ENCODE data around the gene ASXL2. TPM values are rescaled to one million over a fixed set of nuclear protein-coding genes. Genes with fewer than 3 reads are reported as not detected.
"Not testable (repeated sequence)": the region's sequence is repeated elsewhere in the genome, so short reads cannot be mapped to it uniquely, and the experiment has no call there.

Gene ASXL2
- polyA plus RNA-seq, 1 donor from 2014 or later = 2.9 TPM

DNA sequence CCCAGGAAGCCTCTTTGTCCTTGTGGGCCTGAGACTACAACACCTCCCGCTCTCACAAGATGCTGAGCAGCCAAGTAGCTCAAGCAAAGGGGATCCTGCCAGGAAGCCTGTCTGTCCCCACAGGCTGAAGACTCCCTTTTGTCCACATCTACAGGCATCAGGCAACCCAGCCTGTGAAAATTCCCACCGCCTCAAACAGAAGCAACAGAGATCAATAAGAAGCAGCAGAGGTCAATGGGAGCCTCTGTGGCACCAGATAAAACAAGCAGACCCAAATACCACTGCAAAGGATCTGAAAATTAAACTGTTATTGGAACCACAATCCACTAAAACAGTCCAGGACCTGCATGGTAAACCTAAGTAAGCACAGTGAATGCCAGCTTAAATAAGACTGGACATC lies 48.5 kb downstream of the ASXL2 start:
- H3K36me3 ChIP-seq (ENCODE audit: insufficient read depth, low read length) = no peaks in the 10 kb centered on the region
- H3F3A ChIP-seq (ENCODE audit: insufficient read depth, low read length, poor library complexity, severe bottlenecking) = no peaks in the 10 kb centered on the region
- H3K9ac ChIP-seq (ENCODE audit: low read length) = no peak overlapping the region
- no peaks in the 10 kb centered on the region for H3K27me3 ChIP-seq (ENCODE audit: insufficient read depth, low read depth, low read length)
- peaks cover 3% of the 10 kb centered on the region for H3K9me3 ChIP-seq (ENCODE audit: low read length)
- no peak overlapping the region for H3K4me2 ChIP-seq (ENCODE audit: low read length)
- no peaks in the 10 kb centered on the region for H3K9me2 ChIP-seq (ENCODE audit: insufficient read depth, low read length)
- no peak overlapping the region for H3K4me3 ChIP-seq (ENCODE audit: low read length)
- no peak overlapping the region for H2AFZ ChIP-seq (ENCODE audit: low read depth, low read length)
- no peaks in the 10 kb centered on the region for H4K20me1 ChIP-seq (ENCODE audit: insufficient read depth)
- no peaks in the 10 kb centered on the region for H3K79me2 ChIP-seq (replicated peaks; ENCODE audit: insufficient read depth, low read length)
- TF ChIP-seq SMC3 (conservative IDR thresholded peaks at IDR 0.05; ENCODE audit: poor library complexity) = no peak
- TF ChIP-seq EZH2 (IDR thresholded peaks at IDR 0.05; ENCODE audit: borderline replicate concordance, insufficient read depth, low read length, poor library complexity, severe bottlenecking) = no peak
- no peak for TF ChIP-seq EP300 (conservative IDR thresholded peaks at IDR 0.05; ENCODE audit: poor library complexity, severe bottlenecking)
- TF ChIP-seq POLR2AphosphoS5 (IDR thresholded peaks at IDR 0.05) = no peak
- TF ChIP-seq, protein P1, sequence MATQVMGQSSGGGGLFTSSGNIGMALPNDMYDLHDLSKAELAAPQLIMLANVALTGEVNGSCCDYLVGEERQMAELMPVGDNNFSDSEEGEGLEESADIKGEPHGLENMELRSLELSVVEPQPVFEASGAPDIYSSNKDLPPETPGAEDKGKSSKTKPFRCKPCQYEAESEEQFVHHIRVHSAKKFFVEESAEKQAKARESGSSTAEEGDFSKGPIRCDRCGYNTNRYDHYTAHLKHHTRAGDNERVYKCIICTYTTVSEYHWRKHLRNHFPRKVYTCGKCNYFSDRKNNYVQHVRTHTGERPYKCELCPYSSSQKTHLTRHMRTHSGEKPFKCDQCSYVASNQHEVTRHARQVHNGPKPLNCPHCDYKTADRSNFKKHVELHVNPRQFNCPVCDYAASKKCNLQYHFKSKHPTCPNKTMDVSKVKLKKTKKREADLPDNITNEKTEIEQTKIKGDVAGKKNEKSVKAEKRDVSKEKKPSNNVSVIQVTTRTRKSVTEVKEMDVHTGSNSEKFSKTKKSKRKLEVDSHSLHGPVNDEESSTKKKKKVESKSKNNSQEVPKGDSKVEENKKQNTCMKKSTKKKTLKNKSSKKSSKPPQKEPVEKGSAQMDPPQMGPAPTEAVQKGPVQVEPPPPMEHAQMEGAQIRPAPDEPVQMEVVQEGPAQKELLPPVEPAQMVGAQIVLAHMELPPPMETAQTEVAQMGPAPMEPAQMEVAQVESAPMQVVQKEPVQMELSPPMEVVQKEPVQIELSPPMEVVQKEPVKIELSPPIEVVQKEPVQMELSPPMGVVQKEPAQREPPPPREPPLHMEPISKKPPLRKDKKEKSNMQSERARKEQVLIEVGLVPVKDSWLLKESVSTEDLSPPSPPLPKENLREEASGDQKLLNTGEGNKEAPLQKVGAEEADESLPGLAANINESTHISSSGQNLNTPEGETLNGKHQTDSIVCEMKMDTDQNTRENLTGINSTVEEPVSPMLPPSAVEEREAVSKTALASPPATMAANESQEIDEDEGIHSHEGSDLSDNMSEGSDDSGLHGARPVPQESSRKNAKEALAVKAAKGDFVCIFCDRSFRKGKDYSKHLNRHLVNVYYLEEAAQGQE (IDR thresholded peaks at IDR 0.05; ENCODE audit: borderline replicate concordance) = no peak
- no peak overlapping the region for H3K27ac ChIP-seq (ENCODE audit: low read length)

DNA sequence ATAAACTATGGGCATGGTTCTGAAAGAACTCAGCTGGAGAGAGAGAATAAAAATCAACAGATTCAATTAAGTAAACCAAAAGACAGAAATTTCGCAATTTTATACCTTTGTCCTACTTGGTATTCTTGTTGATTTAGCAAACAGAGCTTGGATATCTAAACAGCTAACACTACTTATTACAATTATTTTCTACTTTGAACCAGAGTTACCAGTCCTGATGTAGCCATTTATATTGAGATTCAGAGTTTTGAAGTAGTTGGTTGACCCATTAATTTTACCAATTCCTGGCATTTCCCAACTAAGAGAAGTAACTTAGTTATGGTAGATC lies 48.9 kb downstream of the ASXL2 start:
- no peaks in the 10 kb centered on the region for H3K27me3 ChIP-seq (ENCODE audit: insufficient read depth, low read depth, low read length)
- no peak overlapping the region for H3K9ac ChIP-seq (ENCODE audit: low read length)
- H2AFZ ChIP-seq (ENCODE audit: low read depth, low read length) = no peak overlapping the region
- H3K27ac ChIP-seq (ENCODE audit: low read length) = no peak overlapping the region
- no peak overlapping the region for H3K4me3 ChIP-seq (ENCODE audit: low read length)
- H3F3A ChIP-seq (ENCODE audit: insufficient read depth, low read length, poor library complexity, severe bottlenecking) = no peaks in the 10 kb centered on the region
- no peak overlapping the region for H3K4me2 ChIP-seq (ENCODE audit: low read length)
- H3K9me3 ChIP-seq (ENCODE audit: low read length) = peaks cover 3% of the 10 kb centered on the region
- H4K20me1 ChIP-seq (ENCODE audit: insufficient read depth) = no peaks in the 10 kb centered on the region
- H3K9me2 ChIP-seq (ENCODE audit: insufficient read depth, low read length) = no peaks in the 10 kb centered on the region
- no peaks in the 10 kb centered on the region for H3K79me2 ChIP-seq (replicated peaks; ENCODE audit: insufficient read depth, low read length)
- H3K36me3 ChIP-seq (ENCODE audit: insufficient read depth, low read length) = no peaks in the 10 kb centered on the region
- no peak for TF ChIP-seq EP300 (conservative IDR thresholded peaks at IDR 0.05; ENCODE audit: poor library complexity, severe bottlenecking)
- TF ChIP-seq, protein P1 (IDR thresholded peaks at IDR 0.05; ENCODE audit: borderline replicate concordance) = no peak
- no peak for TF ChIP-seq SMC3 (conservative IDR thresholded peaks at IDR 0.05; ENCODE audit: poor library complexity)
- no peak for TF ChIP-seq RAD21 (conservative IDR thresholded peaks at IDR 0.05)
- no peak for TF ChIP-seq POLR2AphosphoS5 (IDR thresholded peaks at IDR 0.05)
- no peak for TF ChIP-seq MXI1 (conservative IDR thresholded peaks at IDR 0.05; ENCODE audit: poor library complexity, severe bottlenecking)
- TF ChIP-seq EZH2 (IDR thresholded peaks at IDR 0.05; ENCODE audit: borderline replicate concordance, insufficient read depth, low read length, poor library complexity, severe bottlenecking) = no peak
- TF ChIP-seq, protein P2, sequence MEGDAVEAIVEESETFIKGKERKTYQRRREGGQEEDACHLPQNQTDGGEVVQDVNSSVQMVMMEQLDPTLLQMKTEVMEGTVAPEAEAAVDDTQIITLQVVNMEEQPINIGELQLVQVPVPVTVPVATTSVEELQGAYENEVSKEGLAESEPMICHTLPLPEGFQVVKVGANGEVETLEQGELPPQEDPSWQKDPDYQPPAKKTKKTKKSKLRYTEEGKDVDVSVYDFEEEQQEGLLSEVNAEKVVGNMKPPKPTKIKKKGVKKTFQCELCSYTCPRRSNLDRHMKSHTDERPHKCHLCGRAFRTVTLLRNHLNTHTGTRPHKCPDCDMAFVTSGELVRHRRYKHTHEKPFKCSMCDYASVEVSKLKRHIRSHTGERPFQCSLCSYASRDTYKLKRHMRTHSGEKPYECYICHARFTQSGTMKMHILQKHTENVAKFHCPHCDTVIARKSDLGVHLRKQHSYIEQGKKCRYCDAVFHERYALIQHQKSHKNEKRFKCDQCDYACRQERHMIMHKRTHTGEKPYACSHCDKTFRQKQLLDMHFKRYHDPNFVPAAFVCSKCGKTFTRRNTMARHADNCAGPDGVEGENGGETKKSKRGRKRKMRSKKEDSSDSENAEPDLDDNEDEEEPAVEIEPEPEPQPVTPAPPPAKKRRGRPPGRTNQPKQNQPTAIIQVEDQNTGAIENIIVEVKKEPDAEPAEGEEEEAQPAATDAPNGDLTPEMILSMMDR (IDR thresholded peaks at IDR 0.05; ENCODE audit: poor library complexity, severe bottlenecking) = no peak
- TF ChIP-seq TAF1 (IDR thresholded peaks at IDR 0.05; ENCODE audit: low read depth) = no peak

DNA sequence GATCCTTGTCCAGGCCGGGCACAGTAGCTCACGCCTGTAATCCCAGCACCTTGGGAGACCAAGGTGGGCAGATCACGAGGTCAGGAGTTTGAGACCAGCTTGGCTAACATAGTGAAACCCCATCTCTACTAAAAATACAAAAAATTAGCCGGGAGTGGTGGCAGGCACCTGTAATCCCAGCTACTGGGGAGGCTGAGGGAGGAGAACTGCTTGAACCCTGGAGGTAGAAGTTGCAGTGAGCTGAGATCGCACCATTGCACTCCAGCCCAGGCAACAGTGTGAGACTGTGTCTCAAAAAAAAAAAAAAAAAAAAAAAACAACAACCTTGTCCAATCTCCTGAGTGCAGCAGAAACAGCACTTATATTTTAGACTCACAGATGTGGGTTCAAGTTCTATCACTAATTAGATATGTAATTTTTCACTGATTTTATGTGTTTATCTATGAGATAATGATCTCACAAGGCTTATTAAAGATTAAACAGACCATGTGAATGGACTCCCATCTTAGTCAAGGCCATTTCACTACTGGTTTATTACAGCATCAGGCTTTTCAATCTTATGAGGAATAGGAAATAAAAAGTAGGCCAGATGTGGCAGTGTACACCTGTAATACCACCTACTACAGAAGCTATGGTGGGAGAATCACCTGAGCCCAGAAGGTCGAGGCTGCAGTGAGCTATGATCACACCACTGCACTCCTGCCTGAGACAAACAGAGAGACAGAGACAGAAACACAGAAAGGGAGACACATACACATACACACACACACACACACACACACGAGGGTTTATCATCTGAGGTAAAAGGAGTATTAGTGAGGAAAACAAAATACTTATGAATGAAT lies 49.5 kb downstream of the ASXL2 start:
- H3K36me3 ChIP-seq (ENCODE audit: insufficient read depth, low read length); H3F3A ChIP-seq (ENCODE audit: insufficient read depth, low read length, poor library complexity, severe bottlenecking); H3K9ac ChIP-seq (ENCODE audit: low read length); H3K27me3 ChIP-seq (ENCODE audit: insufficient read depth, low read depth, low read length); H3K27ac ChIP-seq (ENCODE audit: low read length); H3K9me3 ChIP-seq (ENCODE audit: low read length); H3K79me2 ChIP-seq (replicated peaks; ENCODE audit: insufficient read depth, low read length); H3K4me3 ChIP-seq (ENCODE audit: low read length); H4K20me1 ChIP-seq (ENCODE audit: insufficient read depth); H2AFZ ChIP-seq (ENCODE audit: low read depth, low read length); H3K4me2 ChIP-seq (ENCODE audit: low read length); H3K9me2 ChIP-seq (ENCODE audit: insufficient read depth, low read length): not testable (repeated sequence)

Measured in neural cell (in vitro differentiated cells).